A375 (cell line): Measurements from ENCODE around the gene MRPS11. TPM values are rescaled to one million over a fixed set of nuclear protein-coding genes. Genes with fewer than 3 reads are reported as not detected.

ENCODE experiments used
- total RNA-seq: library from RNA; depleted of rRNA; stranded (reverse); fragments of >200 nt; shearing (Covaris generic); gene quantifications from 2 replicates; pipeline ENCODE4 v1.2.3, GENCODE V29; 2014; rRNA removed

The MRPS11 gene
- total RNA-seq: 70.1 and 91.9 TPM in 2 replicates

DNA sequence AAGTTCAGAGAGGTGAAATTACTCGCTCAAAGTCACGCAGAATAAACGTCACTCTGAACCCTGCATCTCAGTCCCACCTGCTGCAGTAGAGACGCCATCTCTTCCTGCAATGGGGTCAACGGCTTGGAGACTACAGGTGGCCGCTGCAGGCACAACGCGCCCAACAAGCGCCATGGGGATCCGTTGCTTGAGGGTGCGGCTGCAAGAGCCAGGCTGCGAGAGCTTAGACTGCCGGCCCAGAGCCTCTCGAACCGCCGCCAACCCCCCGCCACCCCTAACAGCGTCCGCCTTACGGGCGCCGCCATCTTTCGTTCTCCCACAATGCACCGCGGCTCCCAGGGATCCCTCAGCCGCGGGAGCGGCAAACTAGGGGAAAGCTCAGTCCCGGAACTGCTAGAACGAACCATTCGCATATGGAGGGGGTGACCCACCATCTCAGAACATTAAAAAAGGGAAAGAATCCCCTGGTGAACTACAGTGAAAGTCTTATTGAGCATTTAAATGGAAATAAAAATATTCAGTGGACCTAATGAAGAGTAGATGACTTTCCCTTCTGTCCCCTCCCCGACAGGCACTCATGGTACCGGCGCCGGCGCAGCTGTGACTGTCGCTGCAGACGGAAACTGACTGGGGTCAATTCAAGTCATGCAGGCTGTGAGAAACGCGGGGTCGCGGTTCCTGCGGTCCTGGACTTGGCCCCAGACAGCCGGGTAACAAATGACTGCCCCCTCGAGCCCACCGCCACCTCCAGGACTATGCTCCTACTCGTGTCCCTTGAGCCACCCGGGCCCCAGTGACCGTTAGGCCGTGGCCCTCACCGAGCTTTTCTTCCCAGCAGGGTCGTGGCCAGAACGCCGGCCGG is at the start of gene MRPS11, which contains the start of gene MRPL46:
MRPS11 (plus strand) TSS at position 636 of the 862 bp plus-strand sequence; CDS start at position 646, 10 bp downstream.
MRPL46 (minus strand) TSS at position 316 of the 862 bp plus-strand sequence; CDS start at position 305, 11 bp downstream.

Other genes with a start within 250 kb of the MRPS11 start
- 0.05 TPM in 1 of 2 replicates, not detected in the other for gene NTRK3, start 211.0 kb upstream of the MRPS11 start, total RNA-seq
- gene MRPL46, start 320 bp upstream of the MRPS11 start, total RNA-seq: 39.5 and 40.2 TPM in 2 replicates
- gene DET1, start 79.0 kb downstream of the MRPS11 start, total RNA-seq: 5.8 and 8.0 TPM in 2 replicates
- gene AEN, start 153.6 kb downstream of the MRPS11 start, total RNA-seq: 113 and 127 TPM in 2 replicates
- 383 and 409 TPM in 2 replicates for gene ISG20, start 171.3 kb downstream of the MRPS11 start, total RNA-seq